ENCODE results near the gene NRG2. TPM values are rescaled to one million over a fixed set of nuclear protein-coding genes. Genes with fewer than 3 reads are reported as not detected.

Gene NRG2
- total and polyA plus RNA-seq, 2 donors (not counting 3 experiments of a cell fraction or from before 2014, with no cell fraction given): 0.26 to 0.42 TPM

GRCh38 chr5:139806726-139807646, 236.1 kb downstream of the NRG2 start:
- CTCF ChIA-PET: interaction anchor here (1.0 to 3.9 kb wide), 2 partner anchors 19 to 162 kb away, joined by 3 to 27 read pairs; no protein-coding TSS in a partner anchor
- H3K27ac ChIP-seq (ENCODE audit: insufficient read depth, low read depth, low read length): no peak overlapping the region
- POLR2A ChIA-PET: no interaction called here
- H3K36me3 ChIP-seq (ENCODE audit: control insufficient read depth in 2 of 2, extremely low read depth in 1 of 2, insufficient read depth in 2 of 2, low read length in 2 of 2): no peaks in the 10 kb centered on the region
- H3K9ac ChIP-seq (replicated peaks; ENCODE audit: extremely low read depth, insufficient read depth, low read length): no peak overlapping the region
- no peaks in the 10 kb centered on the region for H3K9me3 ChIP-seq (replicated peaks; ENCODE audit: control insufficient read depth, insufficient read depth, low read length)
- TF ChIP-seq EZH2 (IDR thresholded peaks at IDR 0.05; ENCODE audit: borderline replicate concordance, low read depth, low read length, severe bottlenecking) (no peak), CTCF (IDR thresholded peaks at IDR 0.05; ENCODE audit: extremely low read depth in 1 of 2, insufficient read depth in 1 of 2, low read depth in 1 of 2, low read length in 2 of 2) (no peak), POLR2A (IDR thresholded peaks at IDR 0.05; ENCODE audit: low read depth, low read length) (no peak), POLR2AphosphoS5 (IDR thresholded peaks at IDR 0.05; ENCODE audit: insufficient read depth, low read depth, low read length) (no peak), GATA2 (IDR thresholded peaks at IDR 0.05; ENCODE audit: insufficient read depth, insufficient read length, low read depth, low read length) (no peak), MYC (IDR thresholded peaks at IDR 0.05; ENCODE audit: low read depth, low read length) (no peak), MAX (IDR thresholded peaks at IDR 0.05; ENCODE audit: insufficient read depth, insufficient read length) (no peak), JUN (IDR thresholded peaks at IDR 0.05; ENCODE audit: borderline replicate concordance, insufficient read depth, insufficient read length, low read depth) (no peak)
- DNase-seq (ENCODE audit: low read depth, low spot score): no peak
- intact Hi-C loops (cut with micrococcal nuclease): no loop called here
- no peaks in the 10 kb centered on the region for H3K9me1 ChIP-seq (replicated peaks; ENCODE audit: control insufficient read depth, extremely low read depth, insufficient read depth, low read length)
- no peak overlapping the region for H3K4me2 ChIP-seq (ENCODE audit: insufficient read depth, low read length)
- H4K20me1 ChIP-seq (replicated peaks; ENCODE audit: control insufficient read depth, extremely low read depth, insufficient read depth, low read length): no peaks in the 10 kb centered on the region
- no TSS peak for BruUV-seq (replicated peaks)
- dilution Hi-C loops (cut with MboI; ENCODE audit: extremely low pct_ligation_motif_present, low sequenced_read_pairs): no loop called here
- no peaks in the 10 kb centered on the region for H3K4me1 ChIP-seq (ENCODE audit: control insufficient read depth, extremely low read depth, insufficient read depth, low read length)
- H3K4me3 ChIP-seq (replicated peaks in 1 of 3; ENCODE audit: insufficient read depth in 1 of 3, low read depth in 1 of 3, low read length in 3 of 3): no peak overlapping the region
- no peaks in the 10 kb centered on the region for H3K79me2 ChIP-seq (ENCODE audit: control insufficient read depth, insufficient read depth, low read length)
- H3K27me3 ChIP-seq (ENCODE audit: control insufficient read depth in 2 of 2, insufficient read depth in 2 of 2, low read length in 2 of 2): no peaks in the 10 kb centered on the region
- H2AFZ ChIP-seq (ENCODE audit: low read depth, low read length): no peak overlapping the region
- no peak for FAIRE-seq

Data from endothelial cell of umbilical vein (primary cell).